Upper lobe of left lung (tissue), 4 donors: ENCODE measurements around the gene CDAN1.
"Not testable (repeated sequence)": the region's sequence is repeated elsewhere in the genome, so short reads cannot be mapped to it uniquely, and the experiment has no call there.

ENCODE experiments used
- POLR2A ChIP-seq, 4 donors: fragments of 450-650 bp; IDR thresholded peaks; one replicate each; pipeline ENCODE4 v1.5.1; 2016 to 2017; ENCODE audit warnings: antibody characterized with exemption in 4 of 4, mild to moderate bottlenecking in 2 of 4
- TF ChIP-seq, protein P1 (sequence below), 6 experiments: fragments of 450-650 bp in 4 of 6; fragments of 200-600 bp in 2 of 6; sonication (generic) in 2 of 6; IDR thresholded peaks; one replicate each; pipeline ENCODE4 v1.5.1; 2016 to 2019; ENCODE audit warnings: antibody characterized with exemption in 6 of 6

- TF ChIP-seq, protein P1, sequence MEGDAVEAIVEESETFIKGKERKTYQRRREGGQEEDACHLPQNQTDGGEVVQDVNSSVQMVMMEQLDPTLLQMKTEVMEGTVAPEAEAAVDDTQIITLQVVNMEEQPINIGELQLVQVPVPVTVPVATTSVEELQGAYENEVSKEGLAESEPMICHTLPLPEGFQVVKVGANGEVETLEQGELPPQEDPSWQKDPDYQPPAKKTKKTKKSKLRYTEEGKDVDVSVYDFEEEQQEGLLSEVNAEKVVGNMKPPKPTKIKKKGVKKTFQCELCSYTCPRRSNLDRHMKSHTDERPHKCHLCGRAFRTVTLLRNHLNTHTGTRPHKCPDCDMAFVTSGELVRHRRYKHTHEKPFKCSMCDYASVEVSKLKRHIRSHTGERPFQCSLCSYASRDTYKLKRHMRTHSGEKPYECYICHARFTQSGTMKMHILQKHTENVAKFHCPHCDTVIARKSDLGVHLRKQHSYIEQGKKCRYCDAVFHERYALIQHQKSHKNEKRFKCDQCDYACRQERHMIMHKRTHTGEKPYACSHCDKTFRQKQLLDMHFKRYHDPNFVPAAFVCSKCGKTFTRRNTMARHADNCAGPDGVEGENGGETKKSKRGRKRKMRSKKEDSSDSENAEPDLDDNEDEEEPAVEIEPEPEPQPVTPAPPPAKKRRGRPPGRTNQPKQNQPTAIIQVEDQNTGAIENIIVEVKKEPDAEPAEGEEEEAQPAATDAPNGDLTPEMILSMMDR (IDR thresholded peaks at IDR 0.05) = not testable (repeated sequence)
- TF ChIP-seq POLR2A (IDR thresholded peaks at IDR 0.05) = not testable (repeated sequence)
Observed at GRCh38 chr15:42766109-42766508, 29.2 kb upstream of the CDAN1 start.
